ENCODE measurements around the gene HSD3B7. TPM values are rescaled to one million over a fixed set of nuclear protein-coding genes. Genes with fewer than 3 reads are reported as not detected.

Gene HSD3B7
- total RNA-seq, 1 donor: 45.6 TPM

DNA sequence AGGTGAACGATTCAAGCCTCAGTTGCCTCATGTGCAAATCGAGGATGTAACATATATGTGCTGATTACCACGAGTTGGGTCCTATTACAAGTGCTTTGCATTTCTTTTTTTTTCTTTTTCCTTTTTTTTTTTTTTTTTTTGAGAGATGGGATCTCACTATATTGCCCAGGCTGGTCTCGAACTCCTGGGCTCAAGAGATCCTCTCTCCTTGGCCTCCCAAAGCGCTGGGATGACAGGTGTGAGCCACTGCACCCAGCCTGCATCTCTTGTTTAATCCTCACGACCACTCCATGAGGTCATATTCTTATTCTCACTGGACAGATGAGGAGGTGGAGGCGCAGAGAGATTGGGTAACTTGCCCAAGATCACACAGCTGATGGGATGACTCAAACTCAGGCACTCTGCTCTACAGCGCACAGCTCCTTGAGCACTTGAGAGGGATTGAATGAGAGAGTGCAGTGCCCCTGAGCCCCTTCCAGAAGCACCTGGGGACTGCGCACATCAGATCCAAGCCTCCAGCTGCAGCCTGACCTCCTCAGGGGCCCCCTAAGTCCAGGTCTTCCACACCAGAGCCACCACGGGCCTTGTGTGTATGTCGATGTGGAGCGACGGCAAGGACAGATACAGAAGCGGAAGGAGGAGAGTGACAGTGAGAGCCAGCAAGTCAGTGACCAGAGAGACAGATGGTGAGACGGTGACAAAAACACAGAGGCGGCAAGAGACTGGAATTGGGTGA lies 20.5 kb downstream of the HSD3B7 start:
- no peak overlapping the region for H3K4me3 ChIP-seq (ENCODE audit: insufficient read depth, low read length)
- H3K36me3 ChIP-seq (ENCODE audit: insufficient read depth, low read length): no peaks in the 10 kb centered on the region
- H3K9me3 ChIP-seq (ENCODE audit: low read depth, low read length): no peaks in the 10 kb centered on the region
- no peaks in the 10 kb centered on the region for H3K27me3 ChIP-seq (ENCODE audit: insufficient read depth, low read length)
- no peaks in the 10 kb centered on the region for H3K79me2 ChIP-seq (ENCODE audit: insufficient read depth, low read length)
- no peaks in the 10 kb centered on the region for H4K20me1 ChIP-seq (ENCODE audit: insufficient read depth, low read length)
- no peak overlapping the region for H3K27ac ChIP-seq (ENCODE audit: low read depth, low read length)
- peaks cover 28% of the 10 kb centered on the region for H3K4me1 ChIP-seq (ENCODE audit: insufficient read depth, low read length)
- H3K4me2 ChIP-seq (ENCODE audit: insufficient read depth, low read length): no peak overlapping the region
- TF ChIP-seq, protein P1, sequence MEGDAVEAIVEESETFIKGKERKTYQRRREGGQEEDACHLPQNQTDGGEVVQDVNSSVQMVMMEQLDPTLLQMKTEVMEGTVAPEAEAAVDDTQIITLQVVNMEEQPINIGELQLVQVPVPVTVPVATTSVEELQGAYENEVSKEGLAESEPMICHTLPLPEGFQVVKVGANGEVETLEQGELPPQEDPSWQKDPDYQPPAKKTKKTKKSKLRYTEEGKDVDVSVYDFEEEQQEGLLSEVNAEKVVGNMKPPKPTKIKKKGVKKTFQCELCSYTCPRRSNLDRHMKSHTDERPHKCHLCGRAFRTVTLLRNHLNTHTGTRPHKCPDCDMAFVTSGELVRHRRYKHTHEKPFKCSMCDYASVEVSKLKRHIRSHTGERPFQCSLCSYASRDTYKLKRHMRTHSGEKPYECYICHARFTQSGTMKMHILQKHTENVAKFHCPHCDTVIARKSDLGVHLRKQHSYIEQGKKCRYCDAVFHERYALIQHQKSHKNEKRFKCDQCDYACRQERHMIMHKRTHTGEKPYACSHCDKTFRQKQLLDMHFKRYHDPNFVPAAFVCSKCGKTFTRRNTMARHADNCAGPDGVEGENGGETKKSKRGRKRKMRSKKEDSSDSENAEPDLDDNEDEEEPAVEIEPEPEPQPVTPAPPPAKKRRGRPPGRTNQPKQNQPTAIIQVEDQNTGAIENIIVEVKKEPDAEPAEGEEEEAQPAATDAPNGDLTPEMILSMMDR (IDR thresholded peaks at IDR 0.05; ENCODE audit: extremely low read depth, low read depth, low read length): no peak
- DNase-seq (ENCODE audit: insufficient read length, low spot score, missing footprints): peak; percentile 86
- no peak overlapping the region for H2AFZ ChIP-seq (ENCODE audit: low read length)

GRCh38 chr16:31006086-31006385 lies 21.0 kb downstream of the HSD3B7 start:
- H3K4me3 ChIP-seq (ENCODE audit: insufficient read depth, low read length): no peak overlapping the region
- no peaks in the 10 kb centered on the region for H3K79me2 ChIP-seq (ENCODE audit: insufficient read depth, low read length)
- no peaks in the 10 kb centered on the region for H3K36me3 ChIP-seq (ENCODE audit: insufficient read depth, low read length)
- H3K4me2 ChIP-seq (ENCODE audit: insufficient read depth, low read length): no peak overlapping the region
- peak; percentile 76 for DNase-seq (ENCODE audit: insufficient read length, low spot score, missing footprints)
- H3K27ac ChIP-seq (ENCODE audit: low read depth, low read length): no peak overlapping the region
- peaks cover under 1% of the 10 kb centered on the region for H3K27me3 ChIP-seq (ENCODE audit: insufficient read depth, low read length)
- TF ChIP-seq, protein P1 (IDR thresholded peaks at IDR 0.05; ENCODE audit: extremely low read depth, low read depth, low read length): no peak
- peaks cover 31% of the 10 kb centered on the region for H3K4me1 ChIP-seq (ENCODE audit: insufficient read depth, low read length)
- no peak overlapping the region for H2AFZ ChIP-seq (ENCODE audit: low read length)
- no peaks in the 10 kb centered on the region for H4K20me1 ChIP-seq (ENCODE audit: insufficient read depth, low read length)
- no peaks in the 10 kb centered on the region for H3K9me3 ChIP-seq (ENCODE audit: low read depth, low read length)

DNA sequence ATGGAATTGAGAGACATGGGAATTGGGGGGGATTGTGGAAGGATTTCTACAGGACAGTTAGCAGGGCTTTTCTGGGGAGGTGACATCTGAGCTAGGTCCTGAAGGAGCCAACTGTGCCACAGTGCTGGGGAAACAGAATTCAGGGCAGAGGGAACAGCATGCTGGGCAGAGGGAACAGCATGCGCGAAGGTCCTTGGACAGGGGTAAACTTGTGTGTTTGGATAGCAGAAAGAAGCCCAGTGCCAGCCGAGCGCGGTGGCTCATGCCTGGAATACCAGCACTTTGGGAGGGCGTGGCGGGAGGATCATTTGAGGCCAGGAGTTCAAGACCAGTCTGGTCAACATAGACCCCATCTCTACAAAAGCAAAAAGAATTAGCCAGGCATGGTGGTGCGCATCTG lies 21.6 kb downstream of the HSD3B7 start:
- H3K36me3 ChIP-seq (ENCODE audit: insufficient read depth, low read length): no peaks in the 10 kb centered on the region
- no peak overlapping the region for H2AFZ ChIP-seq (ENCODE audit: low read length)
- TF ChIP-seq, protein P1 (IDR thresholded peaks at IDR 0.05; ENCODE audit: extremely low read depth, low read depth, low read length): no peak
- peaks cover 32% of the 10 kb centered on the region for H3K4me1 ChIP-seq (ENCODE audit: insufficient read depth, low read length)
- H3K4me2 ChIP-seq (ENCODE audit: insufficient read depth, low read length): no peak overlapping the region
- no peaks in the 10 kb centered on the region for H3K9me3 ChIP-seq (ENCODE audit: low read depth, low read length)
- no peak overlapping the region for H3K27ac ChIP-seq (ENCODE audit: low read depth, low read length)
- peaks cover 6% of the 10 kb centered on the region for H3K27me3 ChIP-seq (ENCODE audit: insufficient read depth, low read length)
- H3K4me3 ChIP-seq (ENCODE audit: insufficient read depth, low read length): no peak overlapping the region
- H3K79me2 ChIP-seq (ENCODE audit: insufficient read depth, low read length): no peaks in the 10 kb centered on the region
- H4K20me1 ChIP-seq (ENCODE audit: insufficient read depth, low read length): no peaks in the 10 kb centered on the region
- no peak for DNase-seq (ENCODE audit: insufficient read length, low spot score, missing footprints)

GRCh38 chr16:31007684-31008083 lies 22.7 kb downstream of the HSD3B7 start:
- TF ChIP-seq, protein P1 (IDR thresholded peaks at IDR 0.05; ENCODE audit: extremely low read depth, low read depth, low read length): no peak
- no peak overlapping the region for H3K4me3 ChIP-seq (ENCODE audit: insufficient read depth, low read length)
- H3K36me3 ChIP-seq (ENCODE audit: insufficient read depth, low read length): no peaks in the 10 kb centered on the region
- no peaks in the 10 kb centered on the region for H3K79me2 ChIP-seq (ENCODE audit: insufficient read depth, low read length)
- no peaks in the 10 kb centered on the region for H4K20me1 ChIP-seq (ENCODE audit: insufficient read depth, low read length)
- no peak for DNase-seq (ENCODE audit: insufficient read length, low spot score, missing footprints)
- H3K4me1 ChIP-seq (ENCODE audit: insufficient read depth, low read length): peaks cover 32% of the 10 kb centered on the region
- H3K27me3 ChIP-seq (ENCODE audit: insufficient read depth, low read length): peaks cover 13% of the 10 kb centered on the region
- no peaks in the 10 kb centered on the region for H3K9me3 ChIP-seq (ENCODE audit: low read depth, low read length)
- no peak overlapping the region for H3K4me2 ChIP-seq (ENCODE audit: insufficient read depth, low read length)
- no peak overlapping the region for H3K27ac ChIP-seq (ENCODE audit: low read depth, low read length)
- no peak overlapping the region for H2AFZ ChIP-seq (ENCODE audit: low read length)
